Body of pancreas (tissue), 4 donors: Measurements from ENCODE around the gene IQGAP2.

Experiments used
- CTCF ChIP-seq, 7 experiments: fragments of 450-650 bp in 4 of 7; fragments of 200-600 bp in 3 of 7; sonication (generic) in 3 of 7; IDR thresholded peaks; one replicate each; pipeline ENCODE4 v1.5.1; 2016 to 2019; ENCODE audit warnings: antibody characterized with exemption in 7 of 7
- POLR2A ChIP-seq, 3 donors: fragments of 450-650 bp; IDR thresholded peaks; one replicate each; pipeline ENCODE4 v1.6.1; 2016; ENCODE audit warnings: antibody characterized with exemption in 3 of 3, mild to moderate bottlenecking in 2 of 3

- no peak for TF ChIP-seq POLR2A (IDR thresholded peaks at IDR 0.05)
- TF ChIP-seq CTCF (IDR thresholded peaks at IDR 0.05), result no peak
Observed at GRCh38 chr5:76494201-76494600, 91.1 kb downstream of the IQGAP2 start.
